HepG2 (cell line): ENCODE results near the gene HYAL2. TPM values are rescaled to one million over a fixed set of nuclear protein-coding genes. Genes with fewer than 3 reads are reported as not detected.

Experiments
- BHLHE40 ChIP-seq: IDR thresholded peaks from 2 replicates; pipeline ENCODE4 v1.6.1; 2011; ENCODE audit warnings: low read length, improper control_type of control experiment
- CC2D1A ChIP-seq: sonication (generic); formaldehyde crosslinking; IDR thresholded peaks from 2 replicates; pipeline ENCODE4 v1.8.1; 2023; ENCODE audit warnings: mild to moderate bottlenecking, missing genetic modification reagents
- CREM ChIP-seq, 2 experiments: sonication (generic) in 1 of 2; formaldehyde crosslinking in 1 of 2; IDR thresholded peaks; 2 replicates each; pipeline versions ENCODE4 v1.4.0 to v1.6.1; 2016 to 2020; ENCODE audit warnings: antibody characterized with exemption in 1 of 2, mild to moderate bottlenecking in 1 of 2, missing genetic modification reagents in 1 of 2
- ELF4 ChIP-seq: sonication (generic); formaldehyde crosslinking; IDR thresholded peaks from 2 replicates; pipeline ENCODE4 v1.5.0; 2020; ENCODE audit warnings: missing genetic modification reagents, mild to moderate bottlenecking, moderate library complexity, borderline replicate concordance
- GABPA ChIP-seq, 2 experiments: IDR thresholded peaks; 2 replicates each; pipeline ENCODE4 v1.6.1; 2011 to 2016; ENCODE audit warnings: low read depth in 2 of 2, low read length in 1 of 2, missing biosample characterization in 1 of 2, missing genetic modification characterization in 1 of 2
- GATAD2A ChIP-seq: IDR thresholded peaks from 2 replicates; pipeline ENCODE4 v1.6.1; 2016
- MTF1 ChIP-seq: sonication (generic); formaldehyde crosslinking; IDR thresholded peaks from 2 replicates; pipeline ENCODE4 v1.5.0; 2020; ENCODE audit warnings: missing genetic modification reagents
- RBM22 ChIP-seq: fragments of 200-400 bp; formaldehyde crosslinking; optimal IDR thresholded peaks from 2 replicates; pipeline ENCODE3; 2017; ENCODE audit warnings: mild to moderate bottlenecking, low read length, moderate library complexity
- SNRNP70 ChIP-seq: fragments of 200-400 bp; formaldehyde crosslinking; IDR thresholded peaks from 2 replicates; pipeline ENCODE4 v1.6.1; 2017; ENCODE audit warnings: mild to moderate bottlenecking, low read depth, low read length, moderate library complexity
- TAF15 ChIP-seq: fragments of 200-400 bp; formaldehyde crosslinking; IDR thresholded peaks from one replicate; pipeline ENCODE4 v1.6.1; 2018; ENCODE audit warnings: mild to moderate bottlenecking, low read depth, low read length; ENCODE audit not compliant: poor library complexity, severe bottlenecking
- ZC3H4 ChIP-seq: sonication (generic); formaldehyde crosslinking; IDR thresholded peaks from 2 replicates; pipeline ENCODE4 v1.4.0; 2020; ENCODE audit warnings: missing genetic modification reagents, borderline replicate concordance
- ZFP62 ChIP-seq: sonication (generic); formaldehyde crosslinking; IDR thresholded peaks from 2 replicates; pipeline ENCODE4 v1.4.0; 2020; ENCODE audit warnings: missing genetic modification reagents
- ZNF343 ChIP-seq: sonication (generic); formaldehyde crosslinking; IDR thresholded peaks from 2 replicates; pipeline ENCODE4 v1.4.0; 2020; ENCODE audit warnings: mild to moderate bottlenecking, missing genetic modification reagents
- ZNF383 ChIP-seq: sonication (generic); formaldehyde crosslinking; IDR thresholded peaks from 2 replicates; pipeline ENCODE4 v1.4.0; 2020; ENCODE audit warnings: missing genetic modification reagents, mild to moderate bottlenecking, borderline replicate concordance
- ZNF567 ChIP-seq: sonication (generic); formaldehyde crosslinking; IDR thresholded peaks from 2 replicates; pipeline ENCODE4 v1.8.1; 2023; ENCODE audit warnings: mild to moderate bottlenecking, missing genetic modification reagents, borderline replicate concordance
- ZNF7 ChIP-seq: IDR thresholded peaks from 2 replicates; pipeline ENCODE4 v1.6.1; 2016; ENCODE audit warnings: missing biosample characterization, missing genetic modification reagents
- ZNF768 ChIP-seq: sonication (generic); formaldehyde crosslinking; IDR thresholded peaks from 2 replicates; pipeline ENCODE4 v1.4.0; 2020; ENCODE audit warnings: missing genetic modification reagents
- ZNF850 ChIP-seq: sonication (generic); formaldehyde crosslinking; conservative IDR thresholded peaks from 2 replicates; pipeline ENCODE4 v1.9.0; 2021; ENCODE audit warnings: mild to moderate bottlenecking, missing genetic modification reagents
- ZSCAN9 ChIP-seq: IDR thresholded peaks from 2 replicates; pipeline ENCODE4 v1.6.1; 2016; ENCODE audit warnings: borderline replicate concordance
- polyA plus RNA-seq, 8 experiments: library from polyadenylated mRNA; depleted of rRNA in 3 of 8; stranded (reverse) in 7 of 8; unstranded in 1 of 8; fragments of >200 nt; fragmentation: Illumina TruSeq in 4 of 8; extraction: Trizol in 4 of 8; gene quantifications; 2 replicates each; pipeline versions ENCODE4 v1.2.1 to v1.2.3, GENCODE V29; 2011 to 2016; ENCODE audit warnings: low read depth in 4 of 8, missing spikeins in 1 of 8, mixed read lengths in 1 of 8; ENCODE audit not compliant: insufficient read depth in 1 of 8
- total RNA-seq, 5 experiments: library from RNA; depleted of rRNA; stranded (reverse); fragments of >200 nt; fragmentation: Illumina TruSeq; extraction: Trizol; gene quantifications; 2 replicates each; pipeline ENCODE4 v1.2.3, GENCODE V29; 2016; ENCODE audit warnings: low read depth in 1 of 5
- TF ChIP-seq, protein P1 (sequence below): sonication (generic); formaldehyde crosslinking; conservative IDR thresholded peaks from 2 replicates; pipeline ENCODE4 v1.4.0; 2020; ENCODE audit warnings: mild to moderate bottlenecking, missing genetic modification reagents, moderate library complexity
- TF ChIP-seq, protein P2 (sequence below): sonication (generic); formaldehyde crosslinking; IDR thresholded peaks from 2 replicates; pipeline ENCODE4 v1.4.0; 2020; ENCODE audit warnings: mild to moderate bottlenecking, low read depth, missing genetic modification reagents
- TF ChIP-seq, protein P3 (sequence below): sonication (generic); formaldehyde crosslinking; IDR thresholded peaks from 2 replicates; pipeline ENCODE4 v1.4.0; 2020; ENCODE audit warnings: missing genetic modification reagents, borderline replicate concordance

Gene HYAL2
- total and polyA plus RNA-seq, 2 of the 13 experiments (the other 11 are each of a cell fraction or from before 2014, with no cell fraction given): 76.2 to 102 TPM

DNA sequence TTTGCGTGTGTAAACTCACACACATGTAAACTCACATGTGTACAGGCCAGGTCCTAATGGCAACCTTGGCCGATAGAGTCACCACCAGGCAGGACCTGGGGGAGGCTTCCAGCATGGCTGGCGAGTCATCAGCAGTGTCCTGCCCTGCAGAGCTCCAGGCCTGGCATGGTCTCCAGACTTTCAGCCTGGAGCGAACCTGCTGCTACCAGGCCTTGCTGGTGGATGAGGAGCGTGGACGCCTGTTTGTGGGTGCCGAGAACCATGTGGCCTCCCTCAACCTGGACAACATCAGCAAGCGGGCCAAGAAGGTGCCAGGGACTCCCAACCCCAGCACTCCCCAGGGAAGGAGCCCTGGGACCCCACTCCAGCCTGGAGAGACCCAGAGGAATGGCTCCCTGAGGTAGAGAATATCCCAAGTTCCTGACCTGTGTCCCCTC is 52.5 kb downstream of the HYAL2 start (continued):
- TF ChIP-seq, protein P1, sequence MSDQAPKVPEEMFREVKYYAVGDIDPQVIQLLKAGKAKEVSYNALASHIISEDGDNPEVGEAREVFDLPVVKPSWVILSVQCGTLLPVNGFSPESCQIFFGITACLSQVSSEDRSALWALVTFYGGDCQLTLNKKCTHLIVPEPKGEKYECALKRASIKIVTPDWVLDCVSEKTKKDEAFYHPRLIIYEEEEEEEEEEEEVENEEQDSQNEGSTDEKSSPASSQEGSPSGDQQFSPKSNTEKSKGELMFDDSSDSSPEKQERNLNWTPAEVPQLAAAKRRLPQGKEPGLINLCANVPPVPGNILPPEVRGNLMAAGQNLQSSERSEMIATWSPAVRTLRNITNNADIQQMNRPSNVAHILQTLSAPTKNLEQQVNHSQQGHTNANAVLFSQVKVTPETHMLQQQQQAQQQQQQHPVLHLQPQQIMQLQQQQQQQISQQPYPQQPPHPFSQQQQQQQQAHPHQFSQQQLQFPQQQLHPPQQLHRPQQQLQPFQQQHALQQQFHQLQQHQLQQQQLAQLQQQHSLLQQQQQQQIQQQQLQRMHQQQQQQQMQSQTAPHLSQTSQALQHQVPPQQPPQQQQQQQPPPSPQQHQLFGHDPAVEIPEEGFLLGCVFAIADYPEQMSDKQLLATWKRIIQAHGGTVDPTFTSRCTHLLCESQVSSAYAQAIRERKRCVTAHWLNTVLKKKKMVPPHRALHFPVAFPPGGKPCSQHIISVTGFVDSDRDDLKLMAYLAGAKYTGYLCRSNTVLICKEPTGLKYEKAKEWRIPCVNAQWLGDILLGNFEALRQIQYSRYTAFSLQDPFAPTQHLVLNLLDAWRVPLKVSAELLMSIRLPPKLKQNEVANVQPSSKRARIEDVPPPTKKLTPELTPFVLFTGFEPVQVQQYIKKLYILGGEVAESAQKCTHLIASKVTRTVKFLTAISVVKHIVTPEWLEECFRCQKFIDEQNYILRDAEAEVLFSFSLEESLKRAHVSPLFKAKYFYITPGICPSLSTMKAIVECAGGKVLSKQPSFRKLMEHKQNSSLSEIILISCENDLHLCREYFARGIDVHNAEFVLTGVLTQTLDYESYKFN (CRISPR knock-in tag): no peak
- TF ChIP-seq ZNF383 (CRISPR knock-in tag) (no peak), ZNF850 (CRISPR knock-in tag) (no peak), GABPA (IDR thresholded peaks at IDR 0.05; ENCODE audit: low read depth, low read length) (no peak), GABPA (CRISPR knock-in tag; IDR thresholded peaks at IDR 0.05; ENCODE audit: low read depth) (no peak), ELF4 (CRISPR knock-in tag) (no peak), TAF15 (no peak), ZSCAN9 (no peak), ZNF567 (CRISPR knock-in tag) (no peak; the same call in 1 of the 2 replicates), ZNF768 (no peak), ZC3H4 (CRISPR knock-in tag) (no peak), ZFP62 (CRISPR knock-in tag) (no peak), RBM22 (peak; percentile 50), BHLHE40 (no peak), MTF1 (CRISPR knock-in tag) (no peak), ZNF7 (CRISPR knock-in tag) (no peak), GATAD2A (CRISPR knock-in tag) (no peak), CREM (IDR thresholded peaks at IDR 0.05) (no peak), CREM (CRISPR knock-in tag; IDR thresholded peaks at IDR 0.05) (no peak), SNRNP70 (no peak), CC2D1A (CRISPR knock-in tag) (no peak), ZNF343 (CRISPR knock-in tag) (peak; percentile 59; the same call in 1 of the 2 replicates)
- TF ChIP-seq, protein P2, sequence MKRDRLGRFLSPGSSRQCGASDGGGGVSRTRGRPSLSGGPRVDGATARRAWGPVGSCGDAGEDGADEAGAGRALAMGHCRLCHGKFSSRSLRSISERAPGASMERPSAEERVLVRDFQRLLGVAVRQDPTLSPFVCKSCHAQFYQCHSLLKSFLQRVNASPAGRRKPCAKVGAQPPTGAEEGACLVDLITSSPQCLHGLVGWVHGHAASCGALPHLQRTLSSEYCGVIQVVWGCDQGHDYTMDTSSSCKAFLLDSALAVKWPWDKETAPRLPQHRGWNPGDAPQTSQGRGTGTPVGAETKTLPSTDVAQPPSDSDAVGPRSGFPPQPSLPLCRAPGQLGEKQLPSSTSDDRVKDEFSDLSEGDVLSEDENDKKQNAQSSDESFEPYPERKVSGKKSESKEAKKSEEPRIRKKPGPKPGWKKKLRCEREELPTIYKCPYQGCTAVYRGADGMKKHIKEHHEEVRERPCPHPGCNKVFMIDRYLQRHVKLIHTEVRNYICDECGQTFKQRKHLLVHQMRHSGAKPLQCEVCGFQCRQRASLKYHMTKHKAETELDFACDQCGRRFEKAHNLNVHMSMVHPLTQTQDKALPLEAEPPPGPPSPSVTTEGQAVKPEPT (CRISPR knock-in tag): no peak
- TF ChIP-seq, protein P3, sequence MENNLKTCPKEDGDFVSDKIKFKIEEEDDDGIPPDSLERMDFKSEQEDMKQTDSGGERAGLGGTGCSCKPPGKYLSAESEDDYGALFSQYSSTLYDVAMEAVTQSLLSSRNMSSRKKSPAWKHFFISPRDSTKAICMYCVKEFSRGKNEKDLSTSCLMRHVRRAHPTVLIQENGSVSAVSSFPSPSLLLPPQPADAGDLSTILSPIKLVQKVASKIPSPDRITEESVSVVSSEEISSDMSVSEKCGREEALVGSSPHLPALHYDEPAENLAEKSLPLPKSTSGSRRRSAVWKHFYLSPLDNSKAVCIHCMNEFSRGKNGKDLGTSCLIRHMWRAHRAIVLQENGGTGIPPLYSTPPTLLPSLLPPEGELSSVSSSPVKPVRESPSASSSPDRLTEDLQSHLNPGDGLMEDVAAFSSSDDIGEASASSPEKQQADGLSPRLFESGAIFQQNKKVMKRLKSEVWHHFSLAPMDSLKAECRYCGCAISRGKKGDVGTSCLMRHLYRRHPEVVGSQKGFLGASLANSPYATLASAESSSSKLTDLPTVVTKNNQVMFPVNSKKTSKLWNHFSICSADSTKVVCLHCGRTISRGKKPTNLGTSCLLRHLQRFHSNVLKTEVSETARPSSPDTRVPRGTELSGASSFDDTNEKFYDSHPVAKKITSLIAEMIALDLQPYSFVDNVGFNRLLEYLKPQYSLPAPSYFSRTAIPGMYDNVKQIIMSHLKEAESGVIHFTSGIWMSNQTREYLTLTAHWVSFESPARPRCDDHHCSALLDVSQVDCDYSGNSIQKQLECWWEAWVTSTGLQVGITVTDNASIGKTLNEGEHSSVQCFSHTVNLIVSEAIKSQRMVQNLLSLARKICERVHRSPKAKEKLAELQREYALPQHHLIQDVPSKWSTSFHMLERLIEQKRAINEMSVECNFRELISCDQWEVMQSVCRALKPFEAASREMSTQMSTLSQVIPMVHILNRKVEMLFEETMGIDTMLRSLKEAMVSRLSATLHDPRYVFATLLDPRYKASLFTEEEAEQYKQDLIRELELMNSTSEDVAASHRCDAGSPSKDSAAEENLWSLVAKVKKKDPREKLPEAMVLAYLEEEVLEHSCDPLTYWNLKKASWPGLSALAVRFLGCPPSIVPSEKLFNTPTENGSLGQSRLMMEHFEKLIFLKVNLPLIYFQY (CRISPR knock-in tag): no peak
